GM21825 (cell line): ENCODE data around the gene PHF19.

ENCODE experiments used
- ATAC-seq: cut with Tn5 transposase; IDR thresholded peaks from one replicate; pipeline ENCODE4 v1.9.1; 2021; ENCODE audit warnings: mild to moderate bottlenecking, moderate library complexity; ENCODE audit not compliant: unreplicated experiment

Gene PHF19

GRCh38 chr9:120892748-120893610, 16.0 kb upstream of the PHF19 start:
- peak; percentile 51 for ATAC-seq

DNA sequence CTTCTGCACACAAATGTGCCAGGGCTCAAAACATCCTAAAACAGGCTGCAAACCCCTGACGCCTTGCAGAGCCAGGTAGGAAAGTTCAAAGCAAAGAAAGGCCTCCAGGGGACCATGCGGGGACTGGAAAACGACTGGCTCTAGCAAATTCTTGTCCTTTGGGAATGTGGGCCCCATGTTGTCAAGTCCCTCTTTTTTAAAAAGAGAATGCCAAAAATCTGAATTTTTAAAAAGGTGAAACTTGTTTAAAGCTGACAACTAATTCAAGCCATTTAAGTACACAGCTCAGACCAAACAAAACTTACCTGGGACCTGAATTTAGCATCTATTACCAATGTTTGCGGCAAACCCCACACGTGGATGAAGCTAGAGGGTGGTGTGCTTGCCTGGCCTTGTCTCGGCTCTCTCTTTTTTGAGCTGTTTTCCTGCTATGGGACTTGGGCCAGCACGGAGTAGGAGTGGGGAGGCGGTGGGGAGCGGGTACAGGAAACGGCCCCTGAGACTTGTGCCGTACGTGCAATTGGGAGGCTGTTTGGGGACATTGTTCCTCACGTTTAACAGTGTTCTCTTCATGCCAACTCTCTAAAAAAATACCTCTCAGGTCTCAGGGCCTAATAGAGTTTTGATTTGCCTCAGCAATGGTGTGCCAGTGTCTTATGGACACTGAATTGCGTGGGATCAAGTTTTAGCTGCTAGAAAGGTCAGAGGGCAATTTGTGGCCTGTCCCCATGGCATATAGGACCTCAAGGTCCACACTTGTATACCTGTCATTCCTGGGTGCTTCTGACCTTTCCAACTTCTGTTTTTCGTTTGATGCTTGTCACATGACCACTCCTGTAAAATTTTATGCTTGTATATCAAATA, 15.1 kb upstream of the PHF19 start:
- ATAC-seq: peak; percentile 24

- ATAC-seq: no peak
Observed at GRCh38 chr9:120891245-120891883, 14.4 kb upstream of the PHF19 start.

GRCh38 chr9:120890320-120891244, 13.6 kb upstream of the PHF19 start:
- ATAC-seq: no peak

DNA sequence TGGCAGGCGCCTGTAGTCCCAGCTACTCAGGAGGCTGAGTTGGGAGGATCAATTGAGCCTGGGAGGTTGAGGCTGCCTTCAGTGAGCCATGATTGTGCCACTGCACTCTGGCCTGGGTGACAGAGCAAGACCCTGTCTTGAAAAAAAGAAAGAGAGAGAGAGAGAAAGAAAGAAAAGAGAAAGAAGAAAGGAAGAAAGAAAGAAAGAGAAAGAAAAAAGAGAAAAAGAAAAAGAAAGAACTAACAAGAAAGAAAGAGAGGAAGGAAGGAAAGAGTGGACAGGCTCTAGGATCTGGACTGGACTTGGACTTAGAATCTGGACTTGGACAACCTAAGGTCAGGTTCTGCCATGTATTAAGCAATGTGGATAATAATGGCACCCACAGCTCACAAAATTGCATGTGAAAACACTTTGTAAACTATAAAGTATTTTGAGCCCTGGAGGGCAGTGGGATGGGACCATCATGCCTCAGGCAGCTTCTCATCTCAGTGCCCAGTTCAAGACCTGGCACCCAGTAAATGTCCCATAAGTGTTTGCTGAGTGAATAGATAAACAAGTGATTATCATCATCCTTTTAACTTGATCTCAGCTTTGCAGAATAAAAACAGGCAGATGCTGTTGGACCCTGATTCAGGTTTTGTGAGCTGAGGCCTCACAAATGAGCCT, 12.8 kb upstream of the PHF19 start:
- no peak for ATAC-seq

DNA sequence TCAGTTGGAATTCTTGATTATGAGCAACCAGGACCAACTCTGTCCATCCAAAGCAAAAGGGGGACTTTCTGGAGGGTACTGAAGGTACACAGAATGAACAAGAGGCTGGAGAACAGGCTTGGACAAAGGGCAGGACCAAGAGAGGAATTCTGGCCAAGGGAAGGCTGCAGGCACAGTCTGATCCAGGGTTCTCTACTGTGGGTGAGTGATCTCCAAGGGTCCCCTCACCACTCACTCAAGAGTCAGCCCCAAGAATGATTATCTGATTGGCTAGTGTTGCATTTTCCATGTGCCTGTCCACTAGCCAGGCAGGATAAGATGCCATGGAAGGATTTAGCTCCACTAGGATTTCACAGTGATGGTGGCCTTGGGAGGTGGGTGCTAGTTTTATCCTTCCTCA, 11.6 kb upstream of the PHF19 start:
- no peak for ATAC-seq

GRCh38 chr9:120886490-120886967, 9.5 kb upstream of the PHF19 start:
- no peak for ATAC-seq

DNA sequence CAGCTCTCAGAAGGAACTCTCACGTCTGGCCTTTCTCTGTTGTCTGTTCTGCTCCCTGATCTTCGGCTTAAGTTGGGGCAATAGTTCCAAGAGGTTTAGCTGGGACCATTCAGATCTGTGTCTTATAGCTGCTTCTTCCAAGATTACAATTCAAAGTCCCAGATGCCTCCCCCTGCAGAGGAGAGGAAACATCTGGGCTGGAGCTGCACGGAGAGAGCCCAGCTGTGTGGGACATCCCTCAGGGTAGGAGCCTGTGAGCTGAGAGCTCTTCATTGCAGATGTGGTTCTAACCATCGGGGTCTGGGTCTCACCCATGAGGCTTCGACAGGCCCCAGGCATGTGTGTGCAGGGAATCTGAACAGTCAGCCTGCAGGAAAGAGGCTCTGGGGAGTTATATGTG, 9.0 kb upstream of the PHF19 start:
- no peak for ATAC-seq

GRCh38 chr9:120885457-120885856, 8.5 kb upstream of the PHF19 start:
- ATAC-seq: no peak

GRCh38 chr9:120883608-120883996, 6.6 kb upstream of the PHF19 start:
- ATAC-seq: no peak

GRCh38 chr9:120882935-120883607, 6.1 kb upstream of the PHF19 start:
- no peak for ATAC-seq

- no peak for ATAC-seq
Observed at GRCh38 chr9:120879446-120879845, 2.5 kb upstream of the PHF19 start.

GRCh38 chr9:120878188-120879130, 1.5 kb upstream of the PHF19 start:
- no peak for ATAC-seq

- peak; percentile 44 for ATAC-seq
Observed at GRCh38 chr9:120877276-120878034, 467 bp upstream of the PHF19 start.

DNA sequence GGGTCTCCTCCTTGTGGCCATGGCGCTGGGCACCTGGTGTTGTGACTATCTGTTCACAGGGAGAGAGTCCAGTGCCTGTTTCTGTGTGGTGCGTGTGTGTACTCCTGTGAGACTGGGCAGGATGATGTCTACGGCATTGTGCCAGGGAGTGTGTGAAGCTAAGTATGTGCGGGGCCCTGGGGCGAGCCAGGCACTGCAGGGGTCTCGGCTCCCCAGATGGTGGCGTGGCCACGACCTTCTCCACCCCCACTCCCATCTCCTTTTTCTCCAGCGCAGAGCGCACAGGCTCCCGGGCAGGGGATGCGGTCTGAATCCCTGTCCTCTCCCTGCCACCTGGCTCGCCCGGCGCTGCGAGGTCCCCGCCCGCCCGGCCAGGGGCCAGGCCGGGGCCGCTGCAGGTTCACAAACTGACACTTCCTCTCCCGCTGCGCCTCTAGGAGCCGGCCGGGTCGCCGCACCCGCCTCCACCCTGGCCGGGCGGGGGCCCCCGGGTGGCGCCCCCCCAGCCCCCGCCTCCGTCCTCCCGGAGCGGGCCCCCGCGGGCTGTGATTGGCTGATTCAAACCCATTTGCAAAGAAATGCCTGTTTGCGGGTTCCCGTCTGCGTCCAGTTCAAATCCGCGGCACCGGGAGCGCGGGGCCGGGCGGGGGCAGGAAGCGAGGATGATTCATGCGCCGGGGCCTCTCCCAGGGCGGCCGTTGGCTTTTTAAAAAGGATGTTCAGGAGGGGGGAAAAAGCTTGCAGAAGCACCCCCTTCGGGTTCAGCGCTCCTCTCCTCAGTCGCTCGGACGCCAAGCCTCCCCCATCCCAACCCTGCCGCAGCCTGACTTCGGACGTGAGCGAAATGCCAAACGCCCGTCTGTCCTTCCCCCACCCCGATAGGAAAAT, 790 bp downstream of the PHF19 start:
- peak; percentile 49 for ATAC-seq

- ATAC-seq: no peak
Observed at GRCh38 chr9:120875643-120875953, 1.4 kb downstream of the PHF19 start.

DNA sequence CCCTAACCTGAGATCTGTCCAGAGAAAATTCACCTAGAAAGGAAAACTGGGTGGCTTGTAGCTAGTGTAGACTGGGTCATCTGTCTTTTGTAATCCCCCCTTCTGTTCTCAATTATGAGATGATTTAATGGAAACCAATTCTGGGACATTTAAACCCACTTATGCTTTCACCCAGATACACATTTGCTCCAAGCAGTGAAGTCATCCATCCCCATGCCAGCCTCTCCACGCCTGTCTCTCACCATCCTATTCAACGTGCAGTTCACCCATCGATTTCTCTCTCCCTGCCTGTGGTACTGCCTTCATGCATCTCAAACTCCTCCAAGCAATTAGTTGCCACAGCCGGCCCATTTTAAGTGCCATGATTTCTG, 1.8 kb downstream of the PHF19 start:
- no peak for ATAC-seq
